GM08714 (cell line): ENCODE results near the gene SEC24D.
"Not testable (repeated sequence)": the region's sequence is repeated elsewhere in the genome, so short reads cannot be mapped to it uniquely, and the experiment has no call there.

Experiments used
- H3K4me3 ChIP-seq: fragments of 200-500 bp; sonication (Bioruptor generic); 2 replicates; pipeline ENCODE4 v1.5.1; 2014; ENCODE audit warnings: mild to moderate bottlenecking, low read length, inconsistent platforms
- ZNF274 ChIP-seq: IDR thresholded peaks from 2 replicates; pipeline ENCODE4 v1.6.1; 2012; ENCODE audit warnings: mild to moderate bottlenecking, low read depth, low read length

SEC24D gene

GRCh38 chr4:118810991-118811764 lies 24.7 kb downstream of the SEC24D start:
- no peak overlapping the region for H3K4me3 ChIP-seq
- no peak for TF ChIP-seq ZNF274

DNA sequence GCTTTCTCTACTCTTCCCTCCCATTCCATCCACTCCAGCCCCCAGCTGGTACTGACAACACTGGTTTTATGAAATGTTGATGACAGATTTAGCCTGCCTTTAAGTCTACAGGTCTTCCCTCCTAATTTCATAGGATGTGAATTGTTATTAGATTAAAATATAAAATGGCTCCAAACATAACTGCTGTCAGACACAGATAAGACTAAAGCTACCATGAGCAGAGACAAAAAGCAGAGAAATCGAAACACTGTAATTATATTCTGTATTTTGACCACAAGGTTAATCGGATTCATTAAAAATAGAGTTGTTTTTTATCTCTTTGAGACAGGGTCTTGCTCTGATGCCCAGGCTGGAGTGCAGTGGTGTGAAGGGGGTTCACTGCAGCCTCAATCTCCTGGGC lies 28.3 kb downstream of the SEC24D start:
- no peak overlapping the region for H3K4me3 ChIP-seq
- no peak for TF ChIP-seq ZNF274

DNA sequence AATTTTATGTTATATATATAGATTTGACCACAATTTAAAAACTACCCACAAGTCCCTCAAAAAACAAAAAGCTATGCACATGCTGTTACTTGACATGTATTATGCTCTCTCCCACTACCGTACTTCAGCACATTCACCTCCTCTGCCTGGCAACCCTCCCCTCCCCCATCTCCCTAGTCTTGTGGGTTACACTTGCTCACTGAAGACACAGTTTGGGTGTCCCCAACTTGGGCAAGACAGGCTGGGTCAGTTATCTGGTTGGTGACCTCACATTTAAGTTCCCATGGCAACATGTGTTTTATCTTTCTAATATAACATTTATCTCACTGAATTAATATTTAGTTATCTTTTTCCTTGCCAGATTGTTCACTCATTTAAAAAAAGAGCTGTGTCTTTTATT lies 32.7 kb downstream of the SEC24D start:
- TF ChIP-seq ZNF274: no peak
- no peak overlapping the region for H3K4me3 ChIP-seq

- H3K4me3 ChIP-seq: no peak overlapping the region
- no peak for TF ChIP-seq ZNF274
These were observed 33.9 kb downstream of the SEC24D start for GRCh38 chr4:118801895-118802575.

DNA sequence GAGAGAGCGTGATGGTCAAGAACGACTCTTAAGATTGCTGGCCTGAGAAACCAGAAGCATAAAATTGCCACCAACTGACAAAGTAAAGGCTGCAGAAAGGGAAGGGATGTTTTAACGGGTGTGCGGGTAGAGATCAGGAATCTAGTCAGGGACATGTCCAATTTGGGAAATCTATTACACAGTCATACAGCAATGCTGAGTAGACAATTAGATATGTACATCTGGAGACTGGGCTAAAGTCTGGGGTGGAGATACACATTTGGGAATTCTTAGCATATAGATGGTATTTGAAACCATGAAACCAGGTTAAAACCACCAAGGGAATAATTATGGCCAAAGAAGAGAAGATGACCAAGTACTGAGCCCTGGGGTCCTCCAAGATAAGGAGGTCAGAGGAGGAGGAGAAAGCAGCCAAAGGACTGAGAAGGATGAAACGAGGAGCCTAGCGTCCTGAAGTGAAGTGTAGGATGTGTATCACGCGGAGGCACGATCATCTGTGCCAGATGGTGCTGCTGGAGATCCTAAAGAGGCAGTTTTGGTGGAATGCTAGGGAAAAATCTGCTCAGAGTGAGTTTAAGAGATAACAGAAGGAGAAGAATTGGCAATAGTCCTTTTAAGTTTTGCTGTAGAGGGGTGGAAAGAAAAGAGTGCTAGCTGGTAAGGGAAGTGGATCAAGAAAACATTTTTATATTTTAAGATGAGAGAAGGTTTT lies 36.5 kb downstream of the SEC24D start:
- TF ChIP-seq ZNF274: no peak
- no peak overlapping the region for H3K4me3 ChIP-seq

GRCh38 chr4:118798658-118799057 lies 37.3 kb downstream of the SEC24D start:
- TF ChIP-seq ZNF274: no peak
- H3K4me3 ChIP-seq: no peak overlapping the region

GRCh38 chr4:118797558-118798142 lies 38.3 kb downstream of the SEC24D start:
- no peak for TF ChIP-seq ZNF274
- H3K4me3 ChIP-seq: no peak overlapping the region

DNA sequence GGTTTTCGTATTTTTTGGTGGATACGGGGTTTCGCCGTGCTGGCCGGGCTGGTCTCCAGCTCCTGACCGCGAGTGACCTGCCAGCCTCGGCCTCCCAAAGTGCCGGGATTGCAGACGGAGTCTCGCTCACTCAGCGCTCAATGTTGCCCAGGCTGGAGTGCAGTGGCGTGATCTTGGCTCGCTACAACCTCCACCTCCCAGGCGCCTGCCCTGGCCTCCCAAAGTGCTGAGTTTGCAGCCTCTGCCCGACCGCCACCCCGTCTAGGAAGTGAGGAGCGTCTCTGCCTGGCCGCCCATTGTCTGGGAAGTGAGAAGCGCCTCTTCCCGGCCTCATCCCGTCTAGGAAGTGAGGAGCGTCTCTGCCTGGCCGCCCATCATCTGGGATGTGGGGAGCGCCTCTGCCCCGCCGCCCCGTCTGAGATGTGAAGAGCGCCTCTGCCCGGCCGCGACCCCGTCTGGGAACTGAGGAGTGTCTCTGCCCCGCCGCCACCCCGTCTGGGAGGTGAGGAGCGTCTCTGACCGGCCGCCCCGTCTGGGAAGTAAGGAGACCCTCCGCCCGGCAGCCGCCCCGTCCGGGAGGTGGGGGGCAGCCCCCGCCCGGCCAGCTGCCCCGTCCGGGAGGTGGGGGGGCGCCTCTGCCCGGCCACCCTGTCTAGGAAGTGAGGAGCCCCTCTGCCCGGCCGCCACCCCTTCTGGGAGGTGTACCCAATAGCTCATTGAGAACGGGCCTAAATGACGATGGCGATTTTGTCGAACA lies 44.1 kb downstream of the SEC24D start:
- H3K4me3 ChIP-seq: not testable (repeated sequence)

- H3K4me3 ChIP-seq: no peak overlapping the region
- TF ChIP-seq ZNF274: no peak
These were observed 45.4 kb downstream of the SEC24D start for GRCh38 chr4:118790544-118790943.

- TF ChIP-seq ZNF274: no peak
These were observed 47.0 kb downstream of the SEC24D start for GRCh38 chr4:118788911-118789310.

GRCh38 chr4:118787844-118788380 lies 48.0 kb downstream of the SEC24D start:
- no peak for TF ChIP-seq ZNF274
- H3K4me3 ChIP-seq: no peak overlapping the region

More at GRCh38 chr4:118788911-118789310, 47.0 kb downstream of the SEC24D start:
- H3K4me3 ChIP-seq: no peak overlapping the region

DNA sequence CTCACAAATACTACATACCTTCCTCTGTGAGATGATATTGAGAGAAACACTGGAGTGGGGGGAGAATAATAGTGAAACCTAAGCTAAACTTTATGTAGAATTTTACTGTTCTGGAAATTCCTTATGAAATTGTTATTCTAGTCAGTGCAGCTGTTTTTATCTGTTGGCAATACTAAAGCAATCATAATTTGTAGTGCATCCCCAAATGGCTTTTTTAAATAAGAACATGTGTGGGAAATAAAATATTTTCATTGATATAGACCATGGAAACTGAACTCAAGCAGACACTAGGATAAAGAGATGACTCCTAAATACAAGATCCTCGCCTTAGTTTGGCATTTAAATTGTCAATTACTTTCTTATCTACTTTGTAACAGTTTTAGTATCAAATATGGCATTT lies 51.1 kb downstream of the SEC24D start:
- TF ChIP-seq ZNF274: no peak
- no peak overlapping the region for H3K4me3 ChIP-seq

- H3K4me3 ChIP-seq: no peak overlapping the region
- TF ChIP-seq ZNF274: no peak
These were observed 52.0 kb downstream of the SEC24D start for GRCh38 chr4:118783887-118784286.

DNA sequence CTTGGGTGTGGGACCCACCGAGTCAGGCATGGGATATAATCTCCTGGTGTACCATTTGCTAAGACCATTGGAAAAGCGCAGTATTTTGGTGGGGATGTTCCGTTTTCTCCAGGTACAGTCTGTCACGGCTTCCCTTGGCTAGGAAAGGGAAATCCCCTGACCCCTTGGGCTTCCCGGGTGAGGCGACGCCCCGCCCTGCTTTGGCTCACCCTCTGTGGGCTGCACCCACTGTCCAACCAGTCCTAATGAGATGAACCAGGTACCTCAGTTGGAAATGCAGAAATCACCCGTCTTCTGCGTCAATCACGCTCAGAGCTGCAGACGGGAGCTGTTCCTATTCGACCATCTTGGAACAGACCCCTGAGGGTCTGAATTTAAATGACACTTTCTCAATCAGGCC lies 53.0 kb downstream of the SEC24D start:
- H3K4me3 ChIP-seq: not testable (repeated sequence)

DNA sequence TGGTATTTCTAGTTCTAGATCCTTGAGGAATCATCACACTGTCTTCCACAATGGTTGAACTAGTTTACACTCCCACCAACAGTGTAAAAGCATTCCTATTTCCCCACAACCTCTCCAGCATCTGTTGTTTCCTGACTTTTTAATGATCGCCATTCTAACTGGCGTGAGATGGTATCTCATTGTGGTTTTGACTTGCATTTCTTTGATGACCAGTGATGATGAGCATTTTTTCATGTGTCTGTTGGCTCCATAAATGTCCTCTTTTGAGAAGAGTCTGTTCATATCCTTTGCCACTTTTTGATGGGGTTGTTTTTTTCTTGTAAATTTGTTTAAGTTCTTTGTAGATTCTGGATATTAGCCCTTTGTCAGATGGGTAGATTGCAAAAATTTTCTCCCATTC lies 58.3 kb downstream of the SEC24D start:
- not testable (repeated sequence) for H3K4me3 ChIP-seq

- not testable (repeated sequence) for H3K4me3 ChIP-seq
These were observed 58.8 kb downstream of the SEC24D start for GRCh38 chr4:118776955-118777640.
